ENCODE data around the gene FAM163B. TPM values are rescaled to one million over a fixed set of nuclear protein-coding genes. Genes with fewer than 3 reads are reported as not detected.
A peak's percentile ranks its signal among the peaks of the same experiment; 100 is the strongest.

FAM163B gene
- total RNA-seq, 4 donors from 2014 or later, result 0.64 TPM; not detected in 3

DNA sequence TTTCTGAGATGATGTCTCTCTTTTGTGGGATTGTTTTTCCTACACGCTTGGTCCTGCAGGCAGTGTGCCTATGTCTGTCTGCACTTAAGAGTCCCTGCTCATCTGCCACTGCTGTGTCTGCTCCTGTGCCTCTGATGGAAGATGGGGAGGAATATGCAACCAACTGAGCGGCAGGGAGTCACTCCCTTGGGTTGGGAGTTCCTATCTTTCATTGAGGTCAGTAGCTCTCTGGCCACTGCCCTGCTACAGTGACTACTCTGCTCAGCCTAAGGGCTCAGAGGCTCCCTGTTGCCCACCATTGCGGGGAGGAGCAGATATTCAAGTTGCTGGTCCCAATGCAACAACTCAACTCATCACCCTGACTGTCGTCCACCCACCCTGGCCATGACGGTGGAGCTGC lies 13.4 kb upstream of the FAM163B start:
- TF ChIP-seq POLR2A (IDR thresholded peaks at IDR 0.05) (no peak), EP300 (IDR thresholded peaks at IDR 0.05; ENCODE audit: low read depth) (no peak), POLR2AphosphoS5 (IDR thresholded peaks at IDR 0.05) (no peak), CTCF (IDR thresholded peaks at IDR 0.05) (no peak)
- Histone ChIP-seq H3K9me3 (no peaks in the 10 kb centered on the region), H3K4me1 (no peaks in the 10 kb centered on the region), H3K27ac (no peak overlapping the region), H3K27me3 (peaks cover 30% of the 10 kb centered on the region), H3K4me3 (no peak overlapping the region), H3K36me3 (no peaks in the 10 kb centered on the region)
- in situ Hi-C loops (cut with MboI; ENCODE audit: low pct_ligation_motif_present in 1 of 4, low pct_unique_long_range_greater_than_20kb in 1 of 4, low sequenced_read_pairs in 3 of 4) (no loop called here), intact Hi-C loops (cut with DNase I; ENCODE audit: low total_unique reads) (no loop called here)
- no peak for DNase-seq
- WGBS, 2 donors (ENCODE audit: low coverage in 1 of 2), result 51 to 60% methylated on average over 2 to 5 of the region's 5 CpGs

DNA sequence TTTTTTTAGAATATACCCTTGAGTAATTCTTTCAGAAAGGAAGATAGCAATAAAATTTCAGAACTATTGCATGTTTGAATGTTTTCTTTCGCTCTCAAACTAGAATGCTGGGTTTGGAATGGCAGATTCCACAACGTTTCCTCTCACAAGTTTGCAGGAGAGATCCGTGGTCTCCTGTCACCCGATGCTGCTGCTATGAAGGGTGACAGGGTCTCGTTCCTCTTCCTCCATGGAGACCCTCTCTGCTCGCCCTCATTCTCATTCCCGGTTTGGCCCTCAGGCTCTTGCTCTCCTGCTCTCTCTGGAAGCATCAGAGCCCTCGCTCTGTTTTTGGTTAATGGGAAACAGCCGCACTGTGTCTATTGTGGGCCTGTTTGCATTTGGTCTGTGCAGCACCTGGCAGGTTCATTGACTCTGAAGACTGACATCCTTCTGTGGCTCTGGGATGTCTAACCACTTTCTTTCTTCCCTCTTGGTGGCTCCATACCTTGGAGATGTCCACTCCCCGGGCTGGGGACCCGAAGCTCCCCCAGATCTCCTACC lies 12.6 kb upstream of the FAM163B start:
- DNase-seq, result no peak
- 67 to 70% methylated on average over 2 to 11 of the region's 11 CpGs for WGBS, 2 donors (ENCODE audit: low coverage in 1 of 2)
- in situ Hi-C loops (cut with MboI; ENCODE audit: low pct_ligation_motif_present in 1 of 4, low pct_unique_long_range_greater_than_20kb in 1 of 4, low sequenced_read_pairs in 3 of 4), result no loop called here

GRCh38 chr9:133619791-133620190 lies 10.6 kb upstream of the FAM163B start:
- Histone ChIP-seq H3K36me3 (no peaks in the 10 kb centered on the region), H3K4me1 (no peaks in the 10 kb centered on the region), H3K9me3 (no peaks in the 10 kb centered on the region), H3K4me3 (no peak overlapping the region), H3K27me3 (peaks cover 48% of the 10 kb centered on the region), H3K27ac (no peak overlapping the region)
- intact Hi-C loops (cut with DNase I; ENCODE audit: low total_unique reads) (no loop called here), in situ Hi-C loops (cut with MboI; ENCODE audit: low pct_ligation_motif_present in 1 of 4, low pct_unique_long_range_greater_than_20kb in 1 of 4, low sequenced_read_pairs in 3 of 4) (no loop called here)
- 4 to 7% methylated on average over 4 to 8 of the region's 8 CpGs for WGBS, 2 donors (ENCODE audit: low coverage in 1 of 2)
- peak; percentile 23 for DNase-seq
- TF ChIP-seq EP300 (IDR thresholded peaks at IDR 0.05; ENCODE audit: low read depth), result no peak
- TF ChIP-seq POLR2AphosphoS5 (IDR thresholded peaks at IDR 0.05), result no peak
- TF ChIP-seq CTCF (IDR thresholded peaks at IDR 0.05), result no peak
- TF ChIP-seq POLR2A (IDR thresholded peaks at IDR 0.05), result no peak

More for the DNA sequence above, 12.6 kb upstream of the FAM163B start:
- intact Hi-C loops (cut with DNase I; ENCODE audit: low total_unique reads), result no loop called here
- H3K4me3 ChIP-seq, result no peak overlapping the region
- H3K4me1 ChIP-seq, result no peaks in the 10 kb centered on the region
- H3K9me3 ChIP-seq, result no peaks in the 10 kb centered on the region
- no peak for TF ChIP-seq POLR2A (IDR thresholded peaks at IDR 0.05)
- no peak for TF ChIP-seq POLR2AphosphoS5 (IDR thresholded peaks at IDR 0.05)
- TF ChIP-seq CTCF (IDR thresholded peaks at IDR 0.05), result no peak
- no peak for TF ChIP-seq EP300 (IDR thresholded peaks at IDR 0.05; ENCODE audit: low read depth)
- no peaks in the 10 kb centered on the region for H3K36me3 ChIP-seq
- H3K27ac ChIP-seq, result no peak overlapping the region
- H3K27me3 ChIP-seq, result peaks cover 37% of the 10 kb centered on the region

DNA sequence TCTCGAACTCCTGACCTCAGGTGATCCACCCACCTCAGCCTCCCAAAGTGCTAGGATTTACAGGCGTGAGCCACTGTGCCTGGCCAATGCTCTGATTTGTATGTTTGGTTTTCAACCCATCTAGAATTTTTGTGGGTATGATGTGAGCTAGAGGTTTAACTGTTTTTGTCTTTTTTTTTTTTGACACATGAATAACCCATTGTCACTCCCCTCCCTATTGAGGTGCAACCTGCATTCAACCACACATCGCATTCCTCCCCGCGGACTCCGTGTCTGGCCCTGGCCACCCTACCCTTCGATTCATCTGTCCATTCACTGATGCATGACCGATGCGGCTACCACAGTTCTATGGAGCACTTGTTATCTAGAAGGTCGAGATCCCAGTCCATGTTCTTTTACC lies 9.5 kb upstream of the FAM163B start:
- Histone ChIP-seq H3K4me1 (no peaks in the 10 kb centered on the region), H3K36me3 (no peaks in the 10 kb centered on the region), H3K27me3 (peaks cover 52% of the 10 kb centered on the region), H3K9me3 (no peaks in the 10 kb centered on the region), H3K27ac (no peak overlapping the region), H3K4me3 (no peak overlapping the region)
- DNase-seq, result no peak
- no peak for TF ChIP-seq POLR2AphosphoS5 (IDR thresholded peaks at IDR 0.05)
- TF ChIP-seq EP300 (IDR thresholded peaks at IDR 0.05; ENCODE audit: low read depth), result no peak
- no peak for TF ChIP-seq POLR2A (IDR thresholded peaks at IDR 0.05)
- TF ChIP-seq CTCF (IDR thresholded peaks at IDR 0.05), result no peak
- intact Hi-C loops (cut with DNase I; ENCODE audit: low total_unique reads) (no loop called here), in situ Hi-C loops (cut with MboI; ENCODE audit: low pct_ligation_motif_present in 1 of 4, low pct_unique_long_range_greater_than_20kb in 1 of 4, low sequenced_read_pairs in 3 of 4) (no loop called here)
- WGBS, 2 donors (ENCODE audit: low coverage in 1 of 2), result 85 to 97% methylated on average over 6 to 10 of the region's 10 CpGs

Data from transverse colon (tissue), 4 donors.